Measurements from ENCODE around the gene PECR.
"Not testable (repeated sequence)": the region's sequence is repeated elsewhere in the genome, so short reads cannot be mapped to it uniquely, and the experiment has no call there.

The PECR gene

GRCh38 chr2:216002101-216002678 is 79.4 kb downstream of the PECR start:
- no peak for DNase-seq (ENCODE audit: low read depth, low spot score)

GRCh38 chr2:216001216-216002100 is 80.2 kb downstream of the PECR start:
- no peak for DNase-seq (ENCODE audit: low read depth, low spot score)

GRCh38 chr2:215998636-215999035 is 83.0 kb downstream of the PECR start:
- no peak for DNase-seq (ENCODE audit: low read depth, low spot score)

GRCh38 chr2:215997219-215997618 is 84.4 kb downstream of the PECR start:
- no peak for DNase-seq (ENCODE audit: low read depth, low spot score)

GRCh38 chr2:215994911-215995310 is 86.7 kb downstream of the PECR start:
- DNase-seq (ENCODE audit: low read depth, low spot score), result no peak

GRCh38 chr2:215988556-215989207 is 92.9 kb downstream of the PECR start:
- DNase-seq (ENCODE audit: low read depth, low spot score), result not testable (repeated sequence)
